Liver (tissue), 9 donors: ENCODE data around the gene VEZF1. TPM values are rescaled to one million over a fixed set of nuclear protein-coding genes. Genes with fewer than 3 reads are reported as not detected.

Experiments used
- DNase-seq: peaks from one replicate; pipeline ENCODE4 v3.0.0-alpha.2; 2017; ENCODE audit warnings: low spot score
- H3K27ac ChIP-seq, 2 donors: one replicate each; pipeline ENCODE4 v1.7.0; 2013; ENCODE audit warnings: inconsistent platforms in 2 of 2, low read length in 2 of 2, control low read depth in 1 of 2, low read depth in 1 of 2, mild to moderate bottlenecking in 1 of 2
- H3K27me3 ChIP-seq, 4 donors: one replicate each; pipeline versions ENCODE4 v1.6.1 to v1.7.0; 2013; ENCODE audit warnings: low read length in 3 of 4, inconsistent platforms in 1 of 4, mild to moderate bottlenecking in 1 of 4, moderate library complexity in 1 of 4; ENCODE audit not compliant: control insufficient read depth in 4 of 4, insufficient read depth in 4 of 4
- H3K36me3 ChIP-seq, 4 donors: one replicate each; pipeline versions ENCODE4 v1.6.1 to v1.7.0; 2013; ENCODE audit warnings: low read length in 3 of 4, mild to moderate bottlenecking in 3 of 4, low read depth in 1 of 4, moderate library complexity in 1 of 4; ENCODE audit not compliant: control insufficient read depth in 4 of 4, insufficient read depth in 3 of 4
- H3K4me1 ChIP-seq, 4 donors: one replicate each; pipeline versions ENCODE4 v1.6.1 to v1.7.0; 2013; ENCODE audit warnings: low read length in 3 of 4, mild to moderate bottlenecking in 3 of 4, moderate library complexity in 1 of 4; ENCODE audit not compliant: control insufficient read depth in 4 of 4, insufficient read depth in 4 of 4
- H3K4me3 ChIP-seq, 3 donors: one replicate each; pipeline versions ENCODE4 v1.6.1 to v1.7.0; 2013; ENCODE audit warnings: low read length in 3 of 3, control low read depth in 1 of 3, low read depth in 1 of 3, mild to moderate bottlenecking in 1 of 3
- H3K9ac ChIP-seq, 2 donors: one replicate each; pipeline ENCODE4 v1.7.0; 2013; ENCODE audit warnings: low read length in 2 of 2, mild to moderate bottlenecking in 2 of 2, moderate library complexity in 2 of 2, control low read depth in 1 of 2, low read depth in 1 of 2
- H3K9me3 ChIP-seq, 4 donors: one replicate each; pipeline versions ENCODE4 v1.6.1 to v1.7.0; 2013; ENCODE audit warnings: low read length in 3 of 4; ENCODE audit not compliant: control insufficient read depth in 4 of 4
- CTCF ChIP-seq: fragments of 150-350 bp; IDR thresholded peaks from 2 replicates; pipeline ENCODE4 v1.5.1; 2017; ENCODE audit warnings: improper control_type of control experiment, low read depth, low read length; ENCODE audit not compliant: missing input control
- EGR1 ChIP-seq, 2 donors: IDR thresholded peaks; 2 replicates each; pipeline ENCODE4 v1.6.1; 2016 to 2018; ENCODE audit warnings: antibody characterized with exemption in 2 of 2, low read depth in 2 of 2
- FOXA1 ChIP-seq: IDR thresholded peaks from 2 replicates; pipeline ENCODE4 v1.6.1; 2016; ENCODE audit warnings: antibody characterized with exemption
- HNF4A ChIP-seq, 2 donors: conservative IDR thresholded peaks; 2 replicates each; pipeline ENCODE4 v1.6.1; 2016; ENCODE audit warnings: antibody characterized with exemption in 2 of 2, mild to moderate bottlenecking in 2 of 2
- JUND ChIP-seq, 2 donors: IDR thresholded peaks; 2 replicates each; pipeline ENCODE4 v1.6.1; 2016; ENCODE audit warnings: antibody characterized with exemption in 2 of 2
- RAD21 ChIP-seq, 2 donors: IDR thresholded peaks; 2 replicates each; pipeline ENCODE4 v1.6.1; 2016; ENCODE audit warnings: antibody characterized with exemption in 2 of 2, mild to moderate bottlenecking in 2 of 2
- RXRA ChIP-seq, 2 donors: IDR thresholded peaks; 2 replicates each; pipeline ENCODE4 v1.6.1; 2017 to 2018; ENCODE audit warnings: antibody characterized with exemption in 2 of 2, mild to moderate bottlenecking in 1 of 2
- SP1 ChIP-seq: IDR thresholded peaks from 2 replicates; pipeline ENCODE4 v1.6.1; 2018; ENCODE audit warnings: antibody characterized with exemption, mild to moderate bottlenecking
- TAF1 ChIP-seq: conservative IDR thresholded peaks from 2 replicates; pipeline ENCODE4 v1.6.1; 2016; ENCODE audit warnings: antibody characterized with exemption, mild to moderate bottlenecking
- YY1 ChIP-seq: IDR thresholded peaks from 2 replicates; pipeline ENCODE4 v1.6.1; 2016; ENCODE audit warnings: antibody characterized with exemption, mild to moderate bottlenecking
- WGBS: extraction: QIAGEN DNeasy Blood & Tissue Kit; methylation state at CpG from one replicate; pipeline ENCODE4 v1.1.7; 2013; 5-methylcytosine and 5-hydroxymethylcytosine counted together
- polyA plus RNA-seq, 2 donors: library from polyadenylated mRNA; stranded (reverse) in 1 of 2; unstranded in 1 of 2; fragments of 200-250 nt in 1 of 2; fragments of >200 nt in 1 of 2; fragmentation: Nextera tagmentation in 1 of 2; extraction: Ambion mirVana in 1 of 2; gene quantifications; one replicate each; pipeline versions ENCODE4 v1.2.1 to v1.2.3, GENCODE V29; 2013 to 2015
- total RNA-seq, 2 donors: library from RNA; depleted of rRNA; stranded (reverse); fragments of >200 nt; gene quantifications; one replicate each; pipeline ENCODE4 v1.2.3, GENCODE V29; 2014
- TF ChIP-seq, protein P1 (sequence below): IDR thresholded peaks from 2 replicates; pipeline ENCODE4 v1.6.1; 2016; ENCODE audit warnings: antibody characterized with exemption
- TF ChIP-seq, protein P2 (sequence below): IDR thresholded peaks from 2 replicates; pipeline ENCODE4 v1.6.1; 2016; ENCODE audit warnings: antibody characterized with exemption, mild to moderate bottlenecking
- donor health status: healthy.
- donor health status: healthy.
- donor health status: healthy.
- donor health status: healthy.
- donor health status: healthy.

The VEZF1 gene
- total and polyA plus RNA-seq, 4 donors: 7.9 to 26.2 (median 11.4) TPM

GRCh38 chr17:57999496-58000017 lies 11.5 kb upstream of the VEZF1 start:
- WGBS: 87% methylated on average over 1 of the region's 1 CpG
- no peak overlapping the region for H3K4me3 ChIP-seq
- TF ChIP-seq RAD21 (IDR thresholded peaks at IDR 0.05): peak; percentile 86
- TF ChIP-seq, protein P1, sequence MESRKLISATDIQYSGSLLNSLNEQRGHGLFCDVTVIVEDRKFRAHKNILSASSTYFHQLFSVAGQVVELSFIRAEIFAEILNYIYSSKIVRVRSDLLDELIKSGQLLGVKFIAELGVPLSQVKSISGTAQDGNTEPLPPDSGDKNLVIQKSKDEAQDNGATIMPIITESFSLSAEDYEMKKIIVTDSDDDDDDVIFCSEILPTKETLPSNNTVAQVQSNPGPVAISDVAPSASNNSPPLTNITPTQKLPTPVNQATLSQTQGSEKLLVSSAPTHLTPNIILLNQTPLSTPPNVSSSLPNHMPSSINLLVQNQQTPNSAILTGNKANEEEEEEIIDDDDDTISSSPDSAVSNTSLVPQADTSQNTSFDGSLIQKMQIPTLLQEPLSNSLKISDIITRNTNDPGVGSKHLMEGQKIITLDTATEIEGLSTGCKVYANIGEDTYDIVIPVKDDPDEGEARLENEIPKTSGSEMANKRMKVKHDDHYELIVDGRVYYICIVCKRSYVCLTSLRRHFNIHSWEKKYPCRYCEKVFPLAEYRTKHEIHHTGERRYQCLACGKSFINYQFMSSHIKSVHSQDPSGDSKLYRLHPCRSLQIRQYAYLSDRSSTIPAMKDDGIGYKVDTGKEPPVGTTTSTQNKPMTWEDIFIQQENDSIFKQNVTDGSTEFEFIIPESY: no peak
- peak; percentile 82 for TF ChIP-seq CTCF
- H3K9me3 ChIP-seq: no peaks in the 10 kb centered on the region
- H3K36me3 ChIP-seq: peaks cover 3 to 25% (median 21%) of the 10 kb centered on the region in 4 donors
- no peak for DNase-seq
- H3K4me1 ChIP-seq: peaks cover 2 to 14% (median 10%) of the 10 kb centered on the region in 4 donors
- no peak overlapping the region for H3K9ac ChIP-seq
- H3K27me3 ChIP-seq: no peaks in the 10 kb centered on the region
- no peak overlapping the region for H3K27ac ChIP-seq

DNA sequence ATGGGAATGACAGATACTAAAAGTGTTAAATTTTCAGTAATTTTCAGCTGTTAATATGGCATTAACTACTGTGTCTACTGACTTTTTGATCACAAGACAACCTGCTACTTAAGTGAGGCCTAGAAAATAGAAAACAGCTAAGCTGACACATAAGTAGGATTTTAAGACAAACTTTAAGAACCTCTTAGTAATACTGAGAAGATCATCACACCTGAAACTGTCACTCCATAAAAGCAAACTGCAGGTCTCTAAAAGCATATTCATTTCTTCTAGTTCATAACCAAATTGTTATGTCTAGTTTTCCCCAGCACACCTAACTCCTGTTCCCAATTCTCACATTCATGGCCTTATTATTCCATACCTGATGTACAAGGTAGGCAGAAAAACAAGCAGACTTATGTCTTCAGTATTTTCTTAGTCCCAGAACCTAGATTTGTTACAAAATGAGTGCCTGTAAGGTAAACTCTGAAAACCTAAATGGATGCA lies 11.0 kb upstream of the VEZF1 start:
- no peak overlapping the region for H3K4me3 ChIP-seq
- no peak for DNase-seq
- no peaks in the 10 kb centered on the region for H3K27me3 ChIP-seq
- H3K36me3 ChIP-seq: peaks cover 3 to 20% (median 18%) of the 10 kb centered on the region in 4 donors
- H3K9ac ChIP-seq: no peak overlapping the region
- H3K27ac ChIP-seq: no peak overlapping the region
- H3K9me3 ChIP-seq: no peaks in the 10 kb centered on the region
- H3K4me1 ChIP-seq: peaks cover 2 to 11% (median 5%) of the 10 kb centered on the region in 4 donors
- TF ChIP-seq YY1 (no peak), EGR1 (IDR thresholded peaks at IDR 0.05; ENCODE audit: low read depth in 2 of 2) (no peak)
- TF ChIP-seq, protein P2, sequence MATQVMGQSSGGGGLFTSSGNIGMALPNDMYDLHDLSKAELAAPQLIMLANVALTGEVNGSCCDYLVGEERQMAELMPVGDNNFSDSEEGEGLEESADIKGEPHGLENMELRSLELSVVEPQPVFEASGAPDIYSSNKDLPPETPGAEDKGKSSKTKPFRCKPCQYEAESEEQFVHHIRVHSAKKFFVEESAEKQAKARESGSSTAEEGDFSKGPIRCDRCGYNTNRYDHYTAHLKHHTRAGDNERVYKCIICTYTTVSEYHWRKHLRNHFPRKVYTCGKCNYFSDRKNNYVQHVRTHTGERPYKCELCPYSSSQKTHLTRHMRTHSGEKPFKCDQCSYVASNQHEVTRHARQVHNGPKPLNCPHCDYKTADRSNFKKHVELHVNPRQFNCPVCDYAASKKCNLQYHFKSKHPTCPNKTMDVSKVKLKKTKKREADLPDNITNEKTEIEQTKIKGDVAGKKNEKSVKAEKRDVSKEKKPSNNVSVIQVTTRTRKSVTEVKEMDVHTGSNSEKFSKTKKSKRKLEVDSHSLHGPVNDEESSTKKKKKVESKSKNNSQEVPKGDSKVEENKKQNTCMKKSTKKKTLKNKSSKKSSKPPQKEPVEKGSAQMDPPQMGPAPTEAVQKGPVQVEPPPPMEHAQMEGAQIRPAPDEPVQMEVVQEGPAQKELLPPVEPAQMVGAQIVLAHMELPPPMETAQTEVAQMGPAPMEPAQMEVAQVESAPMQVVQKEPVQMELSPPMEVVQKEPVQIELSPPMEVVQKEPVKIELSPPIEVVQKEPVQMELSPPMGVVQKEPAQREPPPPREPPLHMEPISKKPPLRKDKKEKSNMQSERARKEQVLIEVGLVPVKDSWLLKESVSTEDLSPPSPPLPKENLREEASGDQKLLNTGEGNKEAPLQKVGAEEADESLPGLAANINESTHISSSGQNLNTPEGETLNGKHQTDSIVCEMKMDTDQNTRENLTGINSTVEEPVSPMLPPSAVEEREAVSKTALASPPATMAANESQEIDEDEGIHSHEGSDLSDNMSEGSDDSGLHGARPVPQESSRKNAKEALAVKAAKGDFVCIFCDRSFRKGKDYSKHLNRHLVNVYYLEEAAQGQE: no peak

- no peaks in the 10 kb centered on the region for H3K9me3 ChIP-seq
- H3K9ac ChIP-seq: no peak overlapping the region
- no peak overlapping the region for H3K4me3 ChIP-seq
- no peak for DNase-seq
- H3K4me1 ChIP-seq: peaks cover 0 to 8% (median under 1%) of the 10 kb centered on the region in 4 donors
- 95% methylated on average over 3 of the region's 3 CpGs for WGBS
- H3K36me3 ChIP-seq: peaks cover 0 to 6% (median 4%) of the 10 kb centered on the region in 4 donors
- no peaks in the 10 kb centered on the region for H3K27me3 ChIP-seq
- H3K27ac ChIP-seq: no peak overlapping the region
- TF ChIP-seq TAF1: no peak
- TF ChIP-seq RXRA (IDR thresholded peaks at IDR 0.05): no peak
- TF ChIP-seq, protein P2: no peak
- no peak for TF ChIP-seq SP1
- TF ChIP-seq RAD21 (IDR thresholded peaks at IDR 0.05): no peak
- TF ChIP-seq FOXA1: no peak
- TF ChIP-seq YY1: no peak
- no peak for TF ChIP-seq JUND (IDR thresholded peaks at IDR 0.05)
- TF ChIP-seq HNF4A (conservative IDR thresholded peaks at IDR 0.05): no peak
Observed at GRCh38 chr17:57997085-57997809, 9.2 kb upstream of the VEZF1 start.
